B cell (primary cell): Measurements from ENCODE around the gene RNF112. TPM values are rescaled to one million over a fixed set of nuclear protein-coding genes. Genes with fewer than 3 reads are reported as not detected.

Source experiments
- ATAC-seq: fragments of 200-7000 bp; cut with Tn5 transposase; one replicate; pipeline ENCODE4 v1.10.0; 2021; ENCODE audit warnings: low read depth, mild to moderate bottlenecking, moderate number of reproducible peaks, moderate library complexity
- CTCF ChIA-PET: fragments of 350-600 bp; sonication (Branson Sonifier 250); formaldehyde crosslinking; loops from one replicate; lab custom pipeline; 2021; ENCODE audit warnings: antibody characterized with exemption, inconsistent platforms; lab: Charles Lee
- POLR2A ChIA-PET: fragments of 350-600 bp; sonication (Branson Sonifier 250); formaldehyde crosslinking; loops from one replicate; lab custom pipeline; 2021; ENCODE audit warnings: antibody characterized with exemption; lab: Charles Lee
- DNase-seq: peaks from one replicate; pipeline ENCODE4 v3.0.0; 2013
- H2AFZ ChIP-seq: 2 replicates; pipeline ENCODE4 v1.6.1; 2012; ENCODE audit warnings: mild to moderate bottlenecking, low read depth, low read length; ENCODE audit not compliant: insufficient read depth, poor library complexity, severe bottlenecking
- H3K27ac ChIP-seq, 2 donors: 1 replicate in 1 of 2; 2 replicates in 1 of 2; pipeline ENCODE4 v1.5.1; 2012 to 2013; ENCODE audit warnings: low read length in 2 of 2, mild to moderate bottlenecking in 2 of 2, moderate library complexity in 1 of 2
- H3K27me3 ChIP-seq, 4 experiments: fragments of 200-600 bp in 1 of 4; sonication (generic) in 1 of 4; replicated peaks in 1 of 4; 1 replicate in 2 of 4; 2 replicates in 2 of 4; pipeline versions ENCODE4 v1.6.1 to v1.7.0; 2013 to 2016; ENCODE audit warnings: low read length in 3 of 4, mild to moderate bottlenecking in 2 of 4, mixed read lengths in 1 of 4, moderate library complexity in 1 of 4; ENCODE audit not compliant: insufficient read depth in 4 of 4, control insufficient read depth in 3 of 4; ENCODE audit errors: control extremely low read depth in 1 of 4
- H3K36me3 ChIP-seq, 2 experiments: replicated peaks in 1 of 2; 1 replicate in 1 of 2; 2 replicates in 1 of 2; pipeline versions ENCODE4 v1.6.1 to v1.7.1; 2013; ENCODE audit warnings: low read length in 1 of 2; ENCODE audit not compliant: insufficient read depth in 2 of 2, control insufficient read depth in 1 of 2; ENCODE audit errors: control extremely low read depth in 1 of 2, extremely low read depth in 1 of 2
- H3K4me1 ChIP-seq, 2 donors: fragments of 200-600 bp in 1 of 2; sonication (generic) in 1 of 2; 1 replicate in 1 of 2; 2 replicates in 1 of 2; pipeline versions ENCODE4 v1.5.1 to v1.6.1; 2013 to 2017; ENCODE audit warnings: low read length in 2 of 2; ENCODE audit not compliant: control insufficient read depth in 2 of 2, insufficient read depth in 2 of 2
- H3K4me2 ChIP-seq: replicated peaks from 2 replicates; pipeline ENCODE3; 2012; ENCODE audit warnings: mild to moderate bottlenecking, low read depth, low read length; ENCODE audit not compliant: poor library complexity, severe bottlenecking
- H3K4me3 ChIP-seq, 5 experiments: fragments of 200-600 bp in 1 of 5; sonication (generic) in 1 of 5; 1 replicate in 3 of 5; 2 replicates in 2 of 5; pipeline versions ENCODE4 v1.5.1 to v1.7.0; 2011 to 2016; ENCODE audit warnings: low read length in 4 of 5, mild to moderate bottlenecking in 4 of 5, low read depth in 2 of 5, control low read depth in 1 of 5, moderate library complexity in 1 of 5; ENCODE audit not compliant: insufficient read depth in 1 of 5; ENCODE audit errors: control extremely low read depth in 1 of 5, extremely low read depth in 1 of 5
- H3K79me2 ChIP-seq: fragments of 200-600 bp; sonication (generic); one replicate; pipeline ENCODE4 v1.6.0; 2016; ENCODE audit warnings: low read length; ENCODE audit not compliant: control insufficient read depth, insufficient read depth
- H3K9ac ChIP-seq: fragments of 200-600 bp; sonication (generic); 2 replicates; pipeline ENCODE4 v1.6.1; 2017; ENCODE audit warnings: mild to moderate bottlenecking, low read length, moderate library complexity
- H3K9me3 ChIP-seq, 3 donors: one replicate each; pipeline versions ENCODE4 v1.6.1 to v1.7.1; 2013; ENCODE audit warnings: low read length in 2 of 3; ENCODE audit not compliant: control insufficient read depth in 2 of 3, insufficient read depth in 1 of 3; ENCODE audit errors: control extremely low read depth in 1 of 3
- H4K20me1 ChIP-seq: 2 replicates; pipeline ENCODE4 v1.6.0; 2012; ENCODE audit warnings: mild to moderate bottlenecking, low read length; ENCODE audit not compliant: insufficient read depth, control insufficient read depth, poor library complexity, severe bottlenecking
- H3K27ac Mint-ChIP-seq: one replicate; pipeline ENCODE4 v1.8.0; 2021; ENCODE audit warnings: mixed read lengths
- H3K27me3 Mint-ChIP-seq: one replicate; pipeline ENCODE4 v1.8.0; 2021; ENCODE audit warnings: mixed read lengths
- H3K4me1 Mint-ChIP-seq: one replicate; pipeline ENCODE4 v1.8.0; 2021; ENCODE audit warnings: mixed read lengths
- H3K4me3 Mint-ChIP-seq: one replicate; pipeline ENCODE4 v1.8.0; 2021; ENCODE audit warnings: mixed read lengths
- H3K9me3 Mint-ChIP-seq: one replicate; pipeline ENCODE4 v1.8.0; 2022; ENCODE audit warnings: mixed read lengths; ENCODE audit not compliant: insufficient read depth
- EZH2 ChIP-seq: IDR thresholded peaks from 2 replicates; pipeline ENCODE4 v1.6.1; 2012; ENCODE audit warnings: borderline replicate concordance, low read depth, mild to moderate bottlenecking, moderate library complexity, low read length; ENCODE audit not compliant: insufficient read depth, poor library complexity, severe bottlenecking
- WGBS: methylation state at CpG from one replicate; pipeline ENCODE4 v1.1.5; 2013; ENCODE audit warnings: missing lambda C conversion rate; ENCODE audit not compliant: insufficient coverage; 5-methylcytosine and 5-hydroxymethylcytosine counted together
- intact Hi-C: fragments of 100-400 bp; cut with micrococcal nuclease; formaldehyde crosslinking; loops from one replicate; pipeline ENCODE4 v1.10.0; 2022
- polyA plus RNA-seq: library from polyadenylated mRNA; depleted of rRNA; stranded (reverse); fragments of >200 nt; gene quantifications from 2 replicates; pipeline ENCODE4 v1.2.3, GENCODE V29; 2012
- total RNA-seq, 2 donors: library from RNA; stranded (reverse); fragments of 120-200 nt in 1 of 2; gene quantifications; 1 replicate in 1 of 2; 2 replicates in 1 of 2; pipeline versions ENCODE4 v1.2.3 to v1.2.4, GENCODE V29; 2013 to 2022
- TF ChIP-seq, protein P1 (sequence below): fragments of 200-600 bp; IDR thresholded peaks from one replicate; pipeline ENCODE4 v1.8.0; 2022; ENCODE audit warnings: antibody characterized with exemption, mild to moderate bottlenecking

RNF112 gene
- total and polyA plus RNA-seq, 2 donors (not counting 1 experiment from before 2014, with no cell fraction given): 0.30 to 0.62 TPM

DNA sequence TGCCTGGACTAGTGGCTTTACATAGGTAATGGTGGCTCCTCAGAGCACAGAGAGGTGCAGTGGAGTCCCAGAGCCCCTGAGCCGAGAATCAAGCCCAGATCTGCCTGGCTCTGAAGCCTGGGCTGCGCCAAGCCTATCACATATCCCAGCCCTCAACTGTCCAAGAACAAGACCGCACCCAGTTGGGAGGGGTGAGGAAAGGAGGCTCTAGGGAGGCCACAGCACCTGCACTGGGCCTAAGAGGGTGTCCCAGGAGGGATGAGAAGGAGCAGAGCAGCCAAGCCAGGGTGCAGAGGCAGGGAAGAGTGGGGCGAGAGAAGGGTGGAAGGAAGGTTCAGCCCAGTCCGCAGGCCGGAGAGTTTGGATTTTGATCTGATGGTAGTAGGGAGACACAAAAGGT lies 941 bp upstream of the RNF112 start:
- ChIA-PET CTCF (interaction anchor here (0.6 kb wide), 1 partner anchor 544 kb away, joined by 3 read pairs; no protein-coding TSS in a partner anchor), POLR2A (no interaction called here)
- no peak overlapping the region for H3K4me2 ChIP-seq
- Mint-ChIP-seq H3K27ac (no peak overlapping the region), H3K9me3 (no peaks in the 10 kb centered on the region), H3K4me3 (no peak overlapping the region), H3K27me3 (peaks cover 11% of the 10 kb centered on the region), H3K4me1 (no peaks in the 10 kb centered on the region)
- H3K27me3 ChIP-seq: peaks cover 0 to 5% (median 0%) of the 10 kb centered on the region in 4 experiments
- no peaks in the 10 kb centered on the region for H3K36me3 ChIP-seq
- H4K20me1 ChIP-seq: no peaks in the 10 kb centered on the region
- no peak for TF ChIP-seq EZH2
- TF ChIP-seq, protein P1, sequence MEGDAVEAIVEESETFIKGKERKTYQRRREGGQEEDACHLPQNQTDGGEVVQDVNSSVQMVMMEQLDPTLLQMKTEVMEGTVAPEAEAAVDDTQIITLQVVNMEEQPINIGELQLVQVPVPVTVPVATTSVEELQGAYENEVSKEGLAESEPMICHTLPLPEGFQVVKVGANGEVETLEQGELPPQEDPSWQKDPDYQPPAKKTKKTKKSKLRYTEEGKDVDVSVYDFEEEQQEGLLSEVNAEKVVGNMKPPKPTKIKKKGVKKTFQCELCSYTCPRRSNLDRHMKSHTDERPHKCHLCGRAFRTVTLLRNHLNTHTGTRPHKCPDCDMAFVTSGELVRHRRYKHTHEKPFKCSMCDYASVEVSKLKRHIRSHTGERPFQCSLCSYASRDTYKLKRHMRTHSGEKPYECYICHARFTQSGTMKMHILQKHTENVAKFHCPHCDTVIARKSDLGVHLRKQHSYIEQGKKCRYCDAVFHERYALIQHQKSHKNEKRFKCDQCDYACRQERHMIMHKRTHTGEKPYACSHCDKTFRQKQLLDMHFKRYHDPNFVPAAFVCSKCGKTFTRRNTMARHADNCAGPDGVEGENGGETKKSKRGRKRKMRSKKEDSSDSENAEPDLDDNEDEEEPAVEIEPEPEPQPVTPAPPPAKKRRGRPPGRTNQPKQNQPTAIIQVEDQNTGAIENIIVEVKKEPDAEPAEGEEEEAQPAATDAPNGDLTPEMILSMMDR: no peak
- intact Hi-C loops: no loop called here
- DNase-seq (no peak), ATAC-seq (no peak)
- no peaks in the 10 kb centered on the region for H3K79me2 ChIP-seq
- H3K9me3 ChIP-seq: no peaks in the 10 kb centered on the region
- no peak overlapping the region for H3K27ac ChIP-seq
- H2AFZ ChIP-seq: no peak overlapping the region
- WGBS: 100% methylated on average over 3 of the region's 6 CpGs
- no peaks in the 10 kb centered on the region for H3K4me1 ChIP-seq
- H3K4me3 ChIP-seq: no peak overlapping the region
- no peak overlapping the region for H3K9ac ChIP-seq

GRCh38 chr17:19411631-19412030 lies 599 bp downstream of the RNF112 start:
- WGBS: 91% methylated on average over 9 of the region's 9 CpGs
- ATAC-seq: no peak
- no peak overlapping the region for H2AFZ ChIP-seq
- POLR2A ChIA-PET: no interaction called here
- H3K9me3 Mint-ChIP-seq: no peaks in the 10 kb centered on the region
- TF ChIP-seq EZH2: no peak
- TF ChIP-seq, protein P1: no peak
- H3K79me2 ChIP-seq: no peaks in the 10 kb centered on the region
- H4K20me1 ChIP-seq: no peaks in the 10 kb centered on the region
- peaks cover 11% of the 10 kb centered on the region for H3K27me3 Mint-ChIP-seq
- H3K27me3 ChIP-seq: peaks cover 0 to 7% (median 0%) of the 10 kb centered on the region in 4 experiments
- no peak for DNase-seq
- no peaks in the 10 kb centered on the region for H3K4me1 Mint-ChIP-seq
- H3K27ac ChIP-seq: no peak overlapping the region
- no peaks in the 10 kb centered on the region for H3K36me3 ChIP-seq
- intact Hi-C loops: no loop called here
- H3K4me1 ChIP-seq: no peaks in the 10 kb centered on the region
- no peak overlapping the region for H3K27ac Mint-ChIP-seq
- no peak overlapping the region for H3K4me3 Mint-ChIP-seq
- CTCF ChIA-PET: no interaction called here
- no peak overlapping the region for H3K9ac ChIP-seq
- no peaks in the 10 kb centered on the region for H3K9me3 ChIP-seq
- H3K4me2 ChIP-seq: no peak overlapping the region
- no peak overlapping the region for H3K4me3 ChIP-seq
